T-cell (primary cell): ENCODE measurements around the gene DOCK4. TPM values are rescaled to one million over a fixed set of nuclear protein-coding genes. Genes with fewer than 3 reads are reported as not detected.

ENCODE experiments used
- ATAC-seq, 4 experiments: fragments of 200-7000 bp in 3 of 4; fragments of 150-1000 bp in 1 of 4; cut with Tn5 transposase; replicated peaks in 1 of 4; 1 replicate in 3 of 4; 2 replicates in 1 of 4; pipeline ENCODE4 v1.10.0; 2021; ENCODE audit warnings: moderate library complexity in 3 of 4, mild to moderate bottlenecking in 2 of 4, moderate number of reproducible peaks in 1 of 4
- CTCF ChIA-PET, 2 donors: fragments of 300-600 bp; sonication (Branson Sonifier 250); formaldehyde crosslinking; loops; one replicate each; lab custom pipeline; 2022; ENCODE audit warnings: antibody characterized with exemption in 2 of 2; lab: Charles Lee
- POLR2A ChIA-PET, 2 donors: fragments of 300-600 bp; sonication (Branson Sonifier 250); formaldehyde crosslinking; loops; one replicate each; lab custom pipeline; 2022; ENCODE audit warnings: antibody characterized with exemption in 2 of 2; lab: Charles Lee
- DNase-seq, 35 experiments: peaks; one replicate each; pipeline versions ENCODE4 v3.0.0 to v3.0.0-alpha.2; 2013 to 2023
- H3K27ac ChIP-seq: one replicate; pipeline ENCODE4 v1.5.1; 2013; ENCODE audit warnings: low read length
- H3K27me3 ChIP-seq, 2 experiments: replicated peaks in 1 of 2; 1 replicate in 1 of 2; 2 replicates in 1 of 2; pipeline versions ENCODE4 v1.6.1 to v1.7.0; 2013; ENCODE audit warnings: low read length in 1 of 2, mixed read lengths in 1 of 2; ENCODE audit not compliant: control insufficient read depth in 2 of 2, insufficient read depth in 2 of 2; ENCODE audit errors: extremely low read depth in 1 of 2
- H3K36me3 ChIP-seq, 2 donors: 1 replicate in 1 of 2; 2 replicates in 1 of 2; pipeline versions ENCODE4 v1.6.1 to v1.7.0; 2013; ENCODE audit warnings: low read length in 1 of 2; ENCODE audit not compliant: control insufficient read depth in 2 of 2, insufficient read depth in 1 of 2; ENCODE audit errors: extremely low read depth in 1 of 2
- H3K4me1 ChIP-seq, 2 experiments: 1 replicate in 1 of 2; 2 replicates in 1 of 2; pipeline versions ENCODE4 v1.6.1 to v1.7.0; 2013; ENCODE audit warnings: low read length in 2 of 2, mixed read lengths in 1 of 2; ENCODE audit not compliant: insufficient read depth in 2 of 2, control insufficient read depth in 1 of 2; ENCODE audit errors: extremely low read depth in 1 of 2
- H3K4me3 ChIP-seq, 2 donors: 1 replicate in 1 of 2; 2 replicates in 1 of 2; pipeline versions ENCODE4 v1.5.1 to v1.7.0; 2013; ENCODE audit warnings: mild to moderate bottlenecking in 2 of 2, low read length in 1 of 2, moderate library complexity in 1 of 2; ENCODE audit not compliant: control insufficient read depth in 1 of 2; ENCODE audit errors: extremely low read depth in 1 of 2
- H3K9me3 ChIP-seq: 2 replicates; pipeline ENCODE4 v1.7.0; 2013
- H3K27ac Mint-ChIP-seq, 2 donors: one replicate each; pipeline ENCODE4 v1.8.0; 2020 to 2021; ENCODE audit warnings: mild to moderate bottlenecking in 2 of 2, mixed read lengths in 2 of 2
- H3K27me3 Mint-ChIP-seq, 2 donors: one replicate each; pipeline ENCODE4 v1.8.0; 2021 to 2022; ENCODE audit warnings: mixed read lengths in 2 of 2
- H3K36me3 Mint-ChIP-seq: one replicate; pipeline ENCODE4 v1.8.0; 2021; ENCODE audit warnings: mixed read lengths
- H3K4me1 Mint-ChIP-seq, 3 donors: one replicate each; pipeline ENCODE4 v1.8.0; 2020 to 2022; ENCODE audit warnings: mixed read lengths in 3 of 3, mild to moderate bottlenecking in 1 of 3
- H3K4me3 Mint-ChIP-seq, 3 donors: one replicate each; pipeline ENCODE4 v1.8.0; 2020 to 2022; ENCODE audit warnings: mild to moderate bottlenecking in 3 of 3, mixed read lengths in 3 of 3, moderate library complexity in 3 of 3
- H3K9me3 Mint-ChIP-seq, 3 donors: one replicate each; pipeline ENCODE4 v1.8.0; 2020 to 2022; ENCODE audit warnings: mixed read lengths in 3 of 3
- WGBS: methylation state at CpG from one replicate; pipeline ENCODE4 v1.1.5; 2013; ENCODE audit warnings: missing lambda C conversion rate; ENCODE audit not compliant: insufficient coverage; 5-methylcytosine and 5-hydroxymethylcytosine counted together
- total RNA-seq, 35 experiments: library from RNA in 6 of 35; stranded (reverse) in 6 of 35; fragments of 120-200 nt in 1 of 35; gene quantifications; one replicate each; pipeline versions ENCODE4 v1.2.1 to v1.2.4 and lab custom pipeline; 2013 to 2026

DOCK4 gene
- total RNA-seq, 5 donors from 2014 or later (not counting 1 experiment from before 2014, with no cell fraction given): 0.35 to 1.4 (median 0.85) TPM

- Mint-ChIP-seq H3K9me3 (no peaks in the 10 kb centered on the region), H3K36me3 (no peaks in the 10 kb centered on the region), H3K4me1 (no peaks in the 10 kb centered on the region), H3K27ac (no peak overlapping the region), H3K27me3 (no peaks in the 10 kb centered on the region), H3K4me3 (no peak overlapping the region)
- ATAC-seq (no peak), DNase-seq (no peak)
- Histone ChIP-seq H3K36me3 (no peaks in the 10 kb centered on the region), H3K4me1 (no peaks in the 10 kb centered on the region), H3K4me3 (no peak overlapping the region), H3K27me3 (no peaks in the 10 kb centered on the region), H3K27ac (no peak overlapping the region), H3K9me3 (no peaks in the 10 kb centered on the region)
- CTCF ChIA-PET: no interaction called here
- WGBS: no CpG with 5 or more reads among the region's 2 CpGs
- POLR2A ChIA-PET: no interaction called here
These were observed 311.1 kb downstream of the DOCK4 start for GRCh38 chr7:111895049-111895448.

DNA sequence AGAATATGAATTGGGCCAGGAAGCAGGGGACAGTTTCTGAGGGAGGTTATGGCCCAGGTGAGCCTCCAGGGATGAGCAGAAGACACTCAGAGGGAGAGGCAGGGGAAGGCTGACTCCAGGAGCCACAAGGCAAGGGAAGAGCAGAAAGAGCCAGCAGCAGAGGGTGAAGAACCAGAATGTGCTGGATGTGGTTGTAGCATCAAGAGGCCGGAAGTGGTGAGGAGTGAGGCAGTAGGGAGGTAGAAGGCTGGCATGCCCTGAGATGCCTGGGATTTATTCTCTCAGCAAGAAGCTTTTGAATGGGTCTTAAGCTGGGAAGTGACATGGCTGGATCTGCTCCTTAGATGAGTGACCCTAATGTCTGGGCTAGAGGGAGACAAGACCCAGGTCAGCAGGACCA is 311.7 kb downstream of the DOCK4 start:
- ATAC-seq: no peak
- ChIA-PET CTCF (interaction anchor here in 1 of 2 donors (0.6 kb wide), 1 partner anchor 42 kb away, joined by 4 read pairs; no protein-coding TSS in a partner anchor), POLR2A (interaction anchor here in 1 of 2 donors (0.6 kb wide), 1 partner anchor 152 kb away, joined by 3 read pairs; no protein-coding TSS in a partner anchor)
- no peak overlapping the region for H3K4me3 Mint-ChIP-seq
- H3K4me1 Mint-ChIP-seq: no peaks in the 10 kb centered on the region
- no peak overlapping the region for H3K27ac Mint-ChIP-seq
- Histone ChIP-seq H3K4me1 (no peaks in the 10 kb centered on the region), H3K36me3 (no peaks in the 10 kb centered on the region), H3K27ac (no peak overlapping the region), H3K27me3 (no peaks in the 10 kb centered on the region), H3K4me3 (no peak overlapping the region), H3K9me3 (no peaks in the 10 kb centered on the region)
- H3K36me3 Mint-ChIP-seq: no peaks in the 10 kb centered on the region
- DNase-seq: no peak
- WGBS: 80% methylated on average over 1 of the region's 1 CpG
- no peaks in the 10 kb centered on the region for H3K27me3 Mint-ChIP-seq
- no peaks in the 10 kb centered on the region for H3K9me3 Mint-ChIP-seq

DNA sequence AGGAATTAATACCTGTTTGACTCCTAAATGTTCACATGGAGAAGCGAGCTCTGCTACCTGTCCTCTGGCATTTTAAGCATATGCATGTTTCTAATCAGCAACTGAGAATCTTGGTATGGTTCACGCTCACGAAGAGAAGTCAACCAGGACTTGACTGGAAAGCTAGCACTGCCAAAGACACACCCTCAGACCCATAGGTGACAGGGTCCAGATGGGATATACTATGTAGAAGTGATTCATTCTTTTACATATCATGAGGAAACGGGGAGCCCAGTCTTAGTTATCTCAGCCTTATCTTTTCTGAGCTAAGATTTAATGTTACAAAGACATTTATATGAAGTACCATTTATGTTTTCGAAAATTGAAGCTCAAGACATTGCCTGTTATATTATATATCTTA is 313.0 kb downstream of the DOCK4 start:
- no peaks in the 10 kb centered on the region for H3K27me3 ChIP-seq
- no peaks in the 10 kb centered on the region for H3K27me3 Mint-ChIP-seq
- no peaks in the 10 kb centered on the region for H3K36me3 Mint-ChIP-seq
- no peak for DNase-seq
- H3K9me3 Mint-ChIP-seq: no peaks in the 10 kb centered on the region
- no peaks in the 10 kb centered on the region for H3K4me1 ChIP-seq
- CTCF ChIA-PET: no interaction called here
- no peaks in the 10 kb centered on the region for H3K36me3 ChIP-seq
- no peak for ATAC-seq
- H3K27ac ChIP-seq: no peak overlapping the region
- POLR2A ChIA-PET: no interaction called here
- H3K27ac Mint-ChIP-seq: no peak overlapping the region
- H3K9me3 ChIP-seq: no peaks in the 10 kb centered on the region
- no peak overlapping the region for H3K4me3 Mint-ChIP-seq
- no peaks in the 10 kb centered on the region for H3K4me1 Mint-ChIP-seq
- H3K4me3 ChIP-seq: no peak overlapping the region
- WGBS: 83% methylated on average over 1 of the region's 5 CpGs

DNA sequence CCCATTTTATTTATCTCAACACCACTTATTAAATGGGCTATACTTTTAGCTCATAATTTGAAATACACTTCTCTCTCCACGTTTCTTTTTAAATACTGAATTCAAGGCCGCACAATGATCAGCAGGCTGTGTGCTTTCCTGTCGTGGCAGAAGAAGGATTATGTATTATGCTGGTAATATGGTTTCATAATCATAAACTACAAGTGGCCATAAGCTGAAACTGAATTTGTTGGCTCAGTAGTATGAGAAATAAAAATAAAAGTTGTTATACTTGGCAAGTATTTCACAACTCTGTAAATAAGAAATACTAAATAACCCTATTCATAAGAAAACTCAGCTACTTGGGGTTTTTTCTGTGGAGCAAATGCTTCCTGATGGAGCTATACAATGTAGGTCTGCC is 313.6 kb downstream of the DOCK4 start:
- H3K36me3 ChIP-seq: no peaks in the 10 kb centered on the region
- no peak overlapping the region for H3K4me3 Mint-ChIP-seq
- WGBS: no CpG with 5 or more reads among the region's 3 CpGs
- H3K36me3 Mint-ChIP-seq: no peaks in the 10 kb centered on the region
- ChIA-PET CTCF (no interaction called here), POLR2A (no interaction called here)
- no peak for DNase-seq
- H3K27me3 ChIP-seq: no peaks in the 10 kb centered on the region
- no peak for ATAC-seq
- H3K27ac ChIP-seq: no peak overlapping the region
- H3K4me1 ChIP-seq: no peaks in the 10 kb centered on the region
- no peaks in the 10 kb centered on the region for H3K4me1 Mint-ChIP-seq
- H3K9me3 ChIP-seq: no peaks in the 10 kb centered on the region
- H3K27me3 Mint-ChIP-seq: no peaks in the 10 kb centered on the region
- no peak overlapping the region for H3K27ac Mint-ChIP-seq
- H3K9me3 Mint-ChIP-seq: no peaks in the 10 kb centered on the region
- H3K4me3 ChIP-seq: no peak overlapping the region

DNA sequence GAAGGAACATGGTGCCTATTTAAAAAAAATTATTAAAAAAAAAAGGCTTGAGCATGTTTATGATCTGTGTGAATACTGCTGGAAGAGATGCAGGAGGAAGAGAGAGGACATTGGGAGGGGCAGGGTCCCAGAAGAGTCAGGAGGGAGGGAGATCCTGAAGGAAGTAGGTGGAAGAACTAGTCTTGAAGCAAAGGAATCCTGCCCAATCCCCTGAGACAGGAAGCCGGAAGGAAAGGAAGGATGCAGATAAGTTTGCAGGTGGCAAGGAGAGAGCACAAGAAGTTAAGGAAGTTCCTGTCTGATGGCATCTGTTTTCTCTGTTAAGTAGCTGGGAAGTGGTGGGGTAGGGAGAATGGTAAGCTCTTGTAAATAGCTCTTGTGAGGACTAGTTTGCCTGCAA is 318.5 kb downstream of the DOCK4 start:
- no peaks in the 10 kb centered on the region for H3K9me3 ChIP-seq
- ATAC-seq: no peak
- no peaks in the 10 kb centered on the region for H3K36me3 ChIP-seq
- CTCF ChIA-PET: no interaction called here
- WGBS: 73% methylated on average over 1 of the region's 1 CpG
- no peaks in the 10 kb centered on the region for H3K4me1 Mint-ChIP-seq
- H3K27me3 ChIP-seq: no peaks in the 10 kb centered on the region
- no peak overlapping the region for H3K27ac Mint-ChIP-seq
- no peak overlapping the region for H3K4me3 Mint-ChIP-seq
- no peaks in the 10 kb centered on the region for H3K36me3 Mint-ChIP-seq
- no peaks in the 10 kb centered on the region for H3K9me3 Mint-ChIP-seq
- peaks cover 0 to 4% of the 10 kb centered on the region in 2 donors for H3K27me3 Mint-ChIP-seq
- no peak overlapping the region for H3K27ac ChIP-seq
- no peak overlapping the region for H3K4me3 ChIP-seq
- no peaks in the 10 kb centered on the region for H3K4me1 ChIP-seq
- no peak for DNase-seq
- POLR2A ChIA-PET: no interaction called here

DNA sequence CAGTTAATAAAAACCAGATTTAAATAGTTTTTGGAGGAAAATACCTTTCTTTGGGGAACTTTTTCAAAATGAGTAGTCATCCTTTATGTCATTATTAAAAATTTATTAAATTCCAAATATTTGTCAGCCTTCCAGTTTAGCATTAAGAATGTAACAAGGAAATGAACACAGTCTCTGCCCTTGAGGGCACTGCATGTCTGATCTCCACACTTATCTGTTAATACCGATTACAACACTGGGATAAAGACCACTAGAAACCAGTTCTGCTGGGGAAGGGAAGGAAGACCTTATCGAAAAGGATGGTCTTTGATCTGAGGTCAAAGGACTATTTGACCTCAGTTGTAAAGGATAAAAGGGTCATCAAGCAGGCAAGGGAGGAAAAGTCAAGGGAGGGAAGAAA is 320.0 kb downstream of the DOCK4 start:
- ATAC-seq: no peak
- Histone ChIP-seq H3K4me3 (no peak overlapping the region), H3K27ac (no peak overlapping the region), H3K4me1 (no peaks in the 10 kb centered on the region), H3K9me3 (no peaks in the 10 kb centered on the region), H3K36me3 (no peaks in the 10 kb centered on the region), H3K27me3 (no peaks in the 10 kb centered on the region)
- Mint-ChIP-seq H3K27me3 (peaks cover under 1 to 9% of the 10 kb centered on the region in 2 donors), H3K4me1 (no peaks in the 10 kb centered on the region), H3K36me3 (no peaks in the 10 kb centered on the region), H3K9me3 (peaks cover 0 to 5% (median 2%) of the 10 kb centered on the region in 3 donors), H3K4me3 (no peak overlapping the region), H3K27ac (no peak overlapping the region)
- ChIA-PET CTCF (no interaction called here), POLR2A (no interaction called here)
- DNase-seq: no peak
- no CpG with 5 or more reads among the region's 2 CpGs for WGBS

- Histone ChIP-seq H3K4me3 (no peak overlapping the region), H3K9me3 (no peaks in the 10 kb centered on the region), H3K27ac (no peak overlapping the region), H3K4me1 (no peaks in the 10 kb centered on the region), H3K36me3 (no peaks in the 10 kb centered on the region), H3K27me3 (no peaks in the 10 kb centered on the region)
- ATAC-seq (no peak), DNase-seq (no peak)
- H3K27me3 Mint-ChIP-seq: peaks cover 2 to 14% of the 10 kb centered on the region in 2 donors
- no peak overlapping the region for H3K4me3 Mint-ChIP-seq
- peaks cover 0 to 10% (median 2%) of the 10 kb centered on the region in 3 donors for H3K9me3 Mint-ChIP-seq
- POLR2A ChIA-PET: no interaction called here
- CTCF ChIA-PET: no interaction called here
- H3K4me1 Mint-ChIP-seq: no peaks in the 10 kb centered on the region
- H3K27ac Mint-ChIP-seq: no peak overlapping the region
- no peaks in the 10 kb centered on the region for H3K36me3 Mint-ChIP-seq
These were observed 323.0 kb downstream of the DOCK4 start for GRCh38 chr7:111883241-111883640.
